ENCODE data around the gene FOXO3B.
"Not testable (repeated sequence)": the region's sequence is repeated elsewhere in the genome, so short reads cannot be mapped to it uniquely, and the experiment has no call there.

DNA sequence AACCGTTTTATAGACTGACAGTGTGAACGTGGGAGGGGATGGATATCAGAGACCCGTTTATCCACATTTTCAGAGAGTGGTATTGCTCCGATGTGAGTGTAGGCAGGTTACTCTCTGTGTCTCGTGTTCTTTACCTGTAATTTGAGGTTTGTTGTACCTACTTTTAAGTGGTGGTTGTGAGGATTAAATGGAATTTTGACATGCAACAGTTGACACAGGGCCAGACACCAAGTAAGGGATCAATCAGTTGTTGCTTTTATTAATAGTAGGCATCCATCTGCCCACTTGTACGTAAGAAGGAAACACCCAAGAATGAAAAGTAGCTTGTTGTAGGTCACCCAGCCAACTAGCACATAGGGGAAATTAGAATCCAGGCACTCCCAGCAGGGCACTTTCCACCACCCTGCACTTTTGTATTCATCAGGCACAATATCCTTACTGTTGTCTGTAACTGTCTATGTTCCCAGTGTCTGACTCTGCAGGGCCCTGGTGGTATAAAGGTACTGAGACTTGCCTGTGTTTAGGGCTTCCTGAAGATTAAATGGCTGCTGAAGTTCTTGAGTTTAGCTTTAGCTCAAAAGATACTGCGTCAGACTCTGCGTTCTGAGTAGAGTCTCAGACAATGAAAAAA is 16.5 kb upstream of the FOXO3B start:
- not testable (repeated sequence) for TF ChIP-seq POLR2AphosphoS5, EP300, POLR2A (IDR thresholded peaks at IDR 0.05)
- TF ChIP-seq, protein P1, sequence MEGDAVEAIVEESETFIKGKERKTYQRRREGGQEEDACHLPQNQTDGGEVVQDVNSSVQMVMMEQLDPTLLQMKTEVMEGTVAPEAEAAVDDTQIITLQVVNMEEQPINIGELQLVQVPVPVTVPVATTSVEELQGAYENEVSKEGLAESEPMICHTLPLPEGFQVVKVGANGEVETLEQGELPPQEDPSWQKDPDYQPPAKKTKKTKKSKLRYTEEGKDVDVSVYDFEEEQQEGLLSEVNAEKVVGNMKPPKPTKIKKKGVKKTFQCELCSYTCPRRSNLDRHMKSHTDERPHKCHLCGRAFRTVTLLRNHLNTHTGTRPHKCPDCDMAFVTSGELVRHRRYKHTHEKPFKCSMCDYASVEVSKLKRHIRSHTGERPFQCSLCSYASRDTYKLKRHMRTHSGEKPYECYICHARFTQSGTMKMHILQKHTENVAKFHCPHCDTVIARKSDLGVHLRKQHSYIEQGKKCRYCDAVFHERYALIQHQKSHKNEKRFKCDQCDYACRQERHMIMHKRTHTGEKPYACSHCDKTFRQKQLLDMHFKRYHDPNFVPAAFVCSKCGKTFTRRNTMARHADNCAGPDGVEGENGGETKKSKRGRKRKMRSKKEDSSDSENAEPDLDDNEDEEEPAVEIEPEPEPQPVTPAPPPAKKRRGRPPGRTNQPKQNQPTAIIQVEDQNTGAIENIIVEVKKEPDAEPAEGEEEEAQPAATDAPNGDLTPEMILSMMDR (IDR thresholded peaks at IDR 0.05), result not testable (repeated sequence)
